Sigmoid colon (tissue), 3 donors: ENCODE data around the gene LRRC1.

Experiments
- POLR2A ChIP-seq, 2 donors: fragments of 450-650 bp; IDR thresholded peaks; one replicate each; pipeline ENCODE4 v1.6.1; 2016; ENCODE audit warnings: antibody characterized with exemption in 2 of 2, mild to moderate bottlenecking in 2 of 2, moderate library complexity in 2 of 2
- TF ChIP-seq, protein P1 (sequence below), 4 experiments: fragments of 450-650 bp in 3 of 4; fragments of 200-600 bp in 1 of 4; IDR thresholded peaks; one replicate each; pipeline ENCODE4 v1.5.1; 2016 to 2019; ENCODE audit warnings: antibody characterized with exemption in 4 of 4, mild to moderate bottlenecking in 3 of 4, moderate library complexity in 2 of 4

DNA sequence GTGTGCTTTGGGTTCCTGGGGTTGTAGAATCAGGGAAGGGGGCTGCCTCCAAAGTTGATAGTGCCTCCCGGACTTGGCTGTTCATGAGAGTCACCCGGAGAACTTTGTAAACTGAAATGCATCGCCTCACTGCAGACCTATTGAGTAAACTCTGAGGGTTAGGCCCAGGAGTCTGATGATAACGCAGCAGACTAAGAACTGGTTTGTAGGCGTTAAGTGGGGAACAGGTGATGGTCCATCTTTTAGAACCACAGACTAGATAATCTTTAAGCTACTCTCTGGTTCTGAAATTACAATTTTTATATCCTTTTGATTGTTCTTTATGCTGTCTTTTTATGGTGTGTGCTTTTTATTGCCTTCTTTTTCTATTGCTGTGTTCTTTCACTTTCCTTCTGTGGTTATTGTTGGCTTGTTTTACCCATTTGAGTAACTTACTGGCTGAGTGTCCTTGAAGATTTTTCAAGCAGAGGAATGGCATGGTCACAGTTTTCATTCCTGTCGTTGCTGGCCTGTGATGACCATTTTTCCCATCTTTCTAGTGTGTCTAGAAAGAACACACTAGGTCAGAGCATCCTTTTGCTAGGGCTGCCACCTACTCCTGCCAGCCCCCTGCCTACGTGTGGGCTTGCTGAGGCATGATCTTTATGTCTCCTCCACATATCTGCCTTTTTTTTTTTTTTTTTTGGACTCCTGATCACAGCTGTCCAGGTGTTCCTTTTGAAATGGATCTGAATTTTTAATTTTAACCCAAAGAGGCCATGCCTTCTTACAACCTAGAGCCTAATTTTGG lies 30.9 kb downstream of the LRRC1 start:
- TF ChIP-seq, protein P1, sequence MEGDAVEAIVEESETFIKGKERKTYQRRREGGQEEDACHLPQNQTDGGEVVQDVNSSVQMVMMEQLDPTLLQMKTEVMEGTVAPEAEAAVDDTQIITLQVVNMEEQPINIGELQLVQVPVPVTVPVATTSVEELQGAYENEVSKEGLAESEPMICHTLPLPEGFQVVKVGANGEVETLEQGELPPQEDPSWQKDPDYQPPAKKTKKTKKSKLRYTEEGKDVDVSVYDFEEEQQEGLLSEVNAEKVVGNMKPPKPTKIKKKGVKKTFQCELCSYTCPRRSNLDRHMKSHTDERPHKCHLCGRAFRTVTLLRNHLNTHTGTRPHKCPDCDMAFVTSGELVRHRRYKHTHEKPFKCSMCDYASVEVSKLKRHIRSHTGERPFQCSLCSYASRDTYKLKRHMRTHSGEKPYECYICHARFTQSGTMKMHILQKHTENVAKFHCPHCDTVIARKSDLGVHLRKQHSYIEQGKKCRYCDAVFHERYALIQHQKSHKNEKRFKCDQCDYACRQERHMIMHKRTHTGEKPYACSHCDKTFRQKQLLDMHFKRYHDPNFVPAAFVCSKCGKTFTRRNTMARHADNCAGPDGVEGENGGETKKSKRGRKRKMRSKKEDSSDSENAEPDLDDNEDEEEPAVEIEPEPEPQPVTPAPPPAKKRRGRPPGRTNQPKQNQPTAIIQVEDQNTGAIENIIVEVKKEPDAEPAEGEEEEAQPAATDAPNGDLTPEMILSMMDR (IDR thresholded peaks at IDR 0.05): no peak
- TF ChIP-seq POLR2A (IDR thresholded peaks at IDR 0.05): no peak
